NOMO-1 treated with dmso at 0.1 percent for 144 hours (cell line): ENCODE data around the gene SDK2.

Experiments used
- DNase-seq: peaks from one replicate; lab custom pipeline; 2025; ENCODE audit not compliant: unreplicated experiment; lab: John Stamatoyannopoulos, UW

The SDK2 gene

GRCh38 chr17:73429440-73430164 is 214.6 kb downstream of the SDK2 start:
- peak; percentile 68 for DNase-seq

GRCh38 chr17:73427198-73427597 is 217.0 kb downstream of the SDK2 start:
- no peak for DNase-seq

GRCh38 chr17:73424571-73424970 is 219.7 kb downstream of the SDK2 start:
- no peak for DNase-seq

GRCh38 chr17:73423806-73424205 is 220.4 kb downstream of the SDK2 start:
- DNase-seq, result no peak

GRCh38 chr17:73423159-73423715 is 221.0 kb downstream of the SDK2 start:
- DNase-seq, result no peak

GRCh38 chr17:73422121-73422520 is 222.1 kb downstream of the SDK2 start:
- DNase-seq, result no peak

- DNase-seq, result no peak
Measured at GRCh38 chr17:73420897-73421296, 223.3 kb downstream of the SDK2 start.

- DNase-seq, result no peak
Measured at GRCh38 chr17:73419881-73420280, 224.4 kb downstream of the SDK2 start.

GRCh38 chr17:73419051-73419450 is 225.2 kb downstream of the SDK2 start:
- DNase-seq, result no peak

- DNase-seq, result no peak
Measured at GRCh38 chr17:73415782-73416181, 228.5 kb downstream of the SDK2 start.

- DNase-seq, result no peak
Measured at GRCh38 chr17:73414171-73414955, 229.9 kb downstream of the SDK2 start.

GRCh38 chr17:73412914-73413313 is 231.3 kb downstream of the SDK2 start:
- no peak for DNase-seq

- DNase-seq, result no peak
Measured at GRCh38 chr17:73411313-73411747, 232.9 kb downstream of the SDK2 start.

- no peak for DNase-seq
Measured at GRCh38 chr17:73410586-73411312, 233.5 kb downstream of the SDK2 start.

GRCh38 chr17:73404246-73404645 is 240.0 kb downstream of the SDK2 start:
- no peak for DNase-seq

- DNase-seq, result no peak
Measured at GRCh38 chr17:73402466-73402865, 241.8 kb downstream of the SDK2 start.

- DNase-seq, result no peak
Measured at GRCh38 chr17:73401911-73402310, 242.3 kb downstream of the SDK2 start.

- DNase-seq, result no peak
Measured at GRCh38 chr17:73400915-73401545, 243.2 kb downstream of the SDK2 start.

- DNase-seq, result no peak
Measured at GRCh38 chr17:73399056-73399455, 245.2 kb downstream of the SDK2 start.

GRCh38 chr17:73397856-73398540 is 246.2 kb downstream of the SDK2 start:
- DNase-seq, result no peak
